HEK293T (cell line): ENCODE data around the gene KIF25.

Source experiments
- CTCF ChIA-PET: fragments of 350-600 bp; formaldehyde crosslinking; extraction: SDS; loops from one replicate; lab custom pipeline; 2021; ENCODE audit warnings: antibody characterized with exemption, inconsistent platforms; lab: Yijun Ruan, JAX
- POLR2A ChIA-PET: fragments of 350-600 bp; formaldehyde crosslinking; extraction: SDS; loops from one replicate; lab custom pipeline; 2020; ENCODE audit warnings: antibody characterized with exemption, inconsistent platforms; lab: Yijun Ruan, JAX
- DNase-seq: peaks from one replicate; pipeline ENCODE4 v3.0.0; 2012; ENCODE audit warnings: mixed read lengths; ENCODE audit errors: extremely low spot score
- ARNT ChIP-seq: fragments of 450-650 bp; IDR thresholded peaks from 2 replicates; pipeline ENCODE4 v1.6.1; 2017; ENCODE audit warnings: mild to moderate bottlenecking
- BHLHE40 ChIP-seq: fragments of 450-650 bp; IDR thresholded peaks from 2 replicates; pipeline ENCODE4 v1.6.1; 2016; ENCODE audit warnings: mild to moderate bottlenecking, moderate library complexity, borderline replicate concordance
- CTBP1 ChIP-seq: fragments of 450-650 bp; IDR thresholded peaks from 2 replicates; pipeline ENCODE4 v1.6.1; 2016; ENCODE audit warnings: borderline replicate concordance
- FOXA1 ChIP-seq: fragments of 450-650 bp; IDR thresholded peaks from 2 replicates; pipeline ENCODE4 v1.6.1; 2016; ENCODE audit warnings: mild to moderate bottlenecking
- FOXK2 ChIP-seq: fragments of 450-650 bp; IDR thresholded peaks from 2 replicates; pipeline ENCODE4 v1.6.1; 2016; ENCODE audit warnings: mild to moderate bottlenecking
- FOXM1 ChIP-seq: fragments of 450-650 bp; IDR thresholded peaks from 2 replicates; pipeline ENCODE4 v1.6.1; 2017; ENCODE audit warnings: mild to moderate bottlenecking, borderline replicate concordance
- HDGF ChIP-seq: fragments of 450-650 bp; IDR thresholded peaks from 2 replicates; pipeline ENCODE4 v1.6.1; 2017; ENCODE audit warnings: antibody characterized with exemption, borderline replicate concordance
- L3MBTL2 ChIP-seq: fragments of 450-650 bp; conservative IDR thresholded peaks from 2 replicates; pipeline ENCODE4 v1.6.1; 2016; ENCODE audit warnings: mild to moderate bottlenecking
- LEF1 ChIP-seq: fragments of 450-650 bp; IDR thresholded peaks from 2 replicates; pipeline ENCODE4 v1.6.1; 2017; ENCODE audit warnings: mild to moderate bottlenecking, borderline replicate concordance
- NFRKB ChIP-seq: fragments of 450-650 bp; IDR thresholded peaks from 2 replicates; pipeline ENCODE4 v1.6.1; 2016; ENCODE audit warnings: mild to moderate bottlenecking, moderate library complexity
- SP1 ChIP-seq: fragments of 450-650 bp; IDR thresholded peaks from 2 replicates; pipeline ENCODE4 v1.6.1; 2017
- SUZ12 ChIP-seq: fragments of 450-650 bp; IDR thresholded peaks from 2 replicates; pipeline ENCODE4 v1.6.1; 2016; ENCODE audit warnings: mild to moderate bottlenecking
- TARDBP ChIP-seq: fragments of 450-650 bp; IDR thresholded peaks from 2 replicates; pipeline ENCODE4 v1.6.1; 2016
- ZNF384 ChIP-seq: fragments of 450-650 bp; IDR thresholded peaks from 2 replicates; pipeline ENCODE4 v1.6.1; 2016
- TF ChIP-seq, protein P1 (sequence below): fragments of 450-650 bp; IDR thresholded peaks from 2 replicates; pipeline ENCODE4 v1.6.1; 2016

The KIF25 gene

GRCh38 chr6:168091381-168092264 is 94.2 kb downstream of the KIF25 start:
- DNase-seq: no peak
- TF ChIP-seq BHLHE40: no peak
- TF ChIP-seq SUZ12: no peak
- no peak for TF ChIP-seq ARNT
- TF ChIP-seq, protein P1, sequence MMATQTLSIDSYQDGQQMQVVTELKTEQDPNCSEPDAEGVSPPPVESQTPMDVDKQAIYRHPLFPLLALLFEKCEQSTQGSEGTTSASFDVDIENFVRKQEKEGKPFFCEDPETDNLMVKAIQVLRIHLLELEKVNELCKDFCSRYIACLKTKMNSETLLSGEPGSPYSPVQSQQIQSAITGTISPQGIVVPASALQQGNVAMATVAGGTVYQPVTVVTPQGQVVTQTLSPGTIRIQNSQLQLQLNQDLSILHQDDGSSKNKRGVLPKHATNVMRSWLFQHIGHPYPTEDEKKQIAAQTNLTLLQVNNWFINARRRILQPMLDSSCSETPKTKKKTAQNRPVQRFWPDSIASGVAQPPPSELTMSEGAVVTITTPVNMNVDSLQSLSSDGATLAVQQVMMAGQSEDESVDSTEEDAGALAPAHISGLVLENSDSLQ: no peak
- TF ChIP-seq FOXK2: no peak
- TF ChIP-seq ZNF384: no peak
- TF ChIP-seq LEF1: no peak
- no peak for TF ChIP-seq L3MBTL2
- no peak for TF ChIP-seq TARDBP
- TF ChIP-seq NFRKB: no peak
- TF ChIP-seq SP1: no peak
- TF ChIP-seq HDGF: no peak
- no peak for TF ChIP-seq FOXA1
- TF ChIP-seq CTBP1: no peak
- POLR2A ChIA-PET: no interaction called here
- CTCF ChIA-PET: no interaction called here

DNA sequence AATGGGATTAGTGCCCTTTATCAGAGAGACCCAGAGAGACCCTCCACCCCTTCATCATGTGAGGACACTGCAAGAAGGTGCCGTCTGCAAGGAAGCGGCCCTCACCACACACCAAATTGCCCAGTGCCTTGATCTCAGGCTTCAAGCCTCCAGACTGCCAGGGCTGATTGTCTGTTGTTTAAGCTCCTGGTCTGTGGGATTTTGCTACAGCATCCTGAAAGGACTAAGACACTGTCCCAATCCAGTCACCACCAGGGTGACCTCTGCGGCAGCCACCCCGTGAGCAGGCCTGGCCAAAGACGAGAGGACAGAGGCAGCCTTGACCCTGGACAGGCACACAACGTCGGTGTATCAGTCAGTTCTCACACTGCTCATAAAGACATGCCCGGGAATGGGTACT is 95.1 kb downstream of the KIF25 start:
- DNase-seq: no peak
- TF ChIP-seq, protein P1: no peak
- no peak for TF ChIP-seq TARDBP
- no peak for TF ChIP-seq ARNT
- TF ChIP-seq SP1: no peak
- TF ChIP-seq FOXM1: no peak
- CTCF ChIA-PET: no interaction called here
- POLR2A ChIA-PET: no interaction called here

- TF ChIP-seq NFRKB (no peak), HDGF (no peak), FOXA1 (no peak), TARDBP (no peak), SP1 (no peak), FOXM1 (no peak), L3MBTL2 (no peak), ZNF384 (no peak), BHLHE40 (no peak), LEF1 (no peak), SUZ12 (no peak)
- TF ChIP-seq, protein P1: no peak
- no peak for DNase-seq
- CTCF ChIA-PET: no interaction called here
- POLR2A ChIA-PET: no interaction called here
These were observed 95.6 kb downstream of the KIF25 start for GRCh38 chr6:168093071-168093505.

DNA sequence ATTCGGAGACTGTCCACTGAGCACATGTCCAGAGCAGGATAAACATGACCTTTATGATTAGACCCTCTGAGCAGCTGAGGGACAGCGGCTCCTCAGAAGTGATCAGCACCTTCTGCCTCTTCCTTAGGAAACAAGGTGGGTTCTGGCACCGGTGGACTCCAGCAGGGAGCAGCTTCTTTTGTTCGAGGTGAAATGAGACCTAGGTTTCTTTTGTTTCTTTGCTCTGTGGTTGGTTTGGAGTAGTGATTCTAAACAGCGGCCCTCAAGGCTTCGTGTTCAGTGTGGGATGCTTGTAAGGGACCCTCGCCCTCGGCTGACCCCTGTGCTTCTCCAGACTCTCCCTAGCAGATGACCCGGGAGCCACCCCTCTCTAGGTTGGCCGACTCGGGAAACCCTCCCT is 96.2 kb downstream of the KIF25 start:
- DNase-seq: no peak
- TF ChIP-seq SUZ12: no peak
- no peak for TF ChIP-seq TARDBP
- CTCF ChIA-PET: no interaction called here
- POLR2A ChIA-PET: no interaction called here
